ENCODE measurements around the gene MSGN1. TPM values are rescaled to one million over a fixed set of nuclear protein-coding genes. Genes with fewer than 3 reads are reported as not detected.
A peak's percentile ranks its signal among the peaks of the same experiment; 100 is the strongest.

MSGN1 gene
- total and polyA plus RNA-seq, 12 donors = not detected

- ATAC-seq = peak in 7 of 8 donors; percentile 38 to 93 (median 80)
- intact Hi-C loops (cut with DNase I) = loop anchor here in 2 of 10 donors (10.0 kb wide), 2 partner anchors 105 to 115 kb away; no protein-coding TSS in a partner anchor
- no peak overlapping the region for H3K4me3 ChIP-seq
These were observed 23.7 kb downstream of the MSGN1 start for GRCh38 chr2:17839959-17840358.

GRCh38 chr2:17843457-17843856 is 27.2 kb downstream of the MSGN1 start:
- WGBS, 2 donors = 72 to 94% methylated on average over 2 of the region's 2 CpGs
- Histone ChIP-seq H3K36me3 (no peaks in the 10 kb centered on the region), H3K27ac (no peak overlapping the region), H3K4me3 (no peak overlapping the region), H3K27me3 (no peaks in the 10 kb centered on the region), H3K4me1 (peaks cover 0 to 6% (median 0%) of the 10 kb centered on the region in 9 donors), H3K9me3 (no peaks in the 10 kb centered on the region)
- no peak for DNase-seq
- TF ChIP-seq CTCF (IDR thresholded peaks at IDR 0.05) = no peak
- no peak for ATAC-seq
- intact Hi-C loops (cut with DNase I) = no loop called here

More at GRCh38 chr2:17839959-17840358, 23.7 kb downstream of the MSGN1 start:
- H3K36me3 ChIP-seq = no peaks in the 10 kb centered on the region
- H3K9me3 ChIP-seq = no peaks in the 10 kb centered on the region
- no peak for DNase-seq
- H3K27ac ChIP-seq = no peak overlapping the region
- no peaks in the 10 kb centered on the region for H3K27me3 ChIP-seq
- no peak for TF ChIP-seq CTCF (IDR thresholded peaks at IDR 0.05)
- H3K4me1 ChIP-seq = peaks cover 0 to 6% (median 0%) of the 10 kb centered on the region in 9 donors
- 50 to 55% methylated on average over 2 of the region's 2 CpGs for WGBS, 2 donors

- H3K27ac ChIP-seq = no peak overlapping the region
- H3K27me3 ChIP-seq = no peaks in the 10 kb centered on the region
- no peaks in the 10 kb centered on the region for H3K36me3 ChIP-seq
- H3K9me3 ChIP-seq = no peaks in the 10 kb centered on the region
- no peak overlapping the region for H3K4me3 ChIP-seq
- TF ChIP-seq CTCF (IDR thresholded peaks at IDR 0.05) = no peak
- 77 to 87% methylated on average over 7 of the region's 7 CpGs for WGBS, 2 donors
- no peak for ATAC-seq
- no peaks in the 10 kb centered on the region for H3K4me1 ChIP-seq
- intact Hi-C loops (cut with DNase I) = loop anchor here in 1 of 10 donors (5.0 kb wide), 1 partner anchor 526 kb away; no protein-coding TSS in a partner anchor
- DNase-seq = no peak
These were observed 29.5 kb downstream of the MSGN1 start for GRCh38 chr2:17845806-17846205.

- intact Hi-C loops (cut with DNase I) = loop anchor here in 1 of 10 donors (5.0 kb wide), 1 partner anchor 526 kb away; no protein-coding TSS in a partner anchor
- no peak overlapping the region for H3K4me3 ChIP-seq
- H3K27ac ChIP-seq = no peak overlapping the region
- no peak for DNase-seq
- no peak for TF ChIP-seq CTCF (IDR thresholded peaks at IDR 0.05)
- no peak for ATAC-seq
- H3K9me3 ChIP-seq = no peaks in the 10 kb centered on the region
- H3K27me3 ChIP-seq = no peaks in the 10 kb centered on the region
- no peaks in the 10 kb centered on the region for H3K4me1 ChIP-seq
- no peaks in the 10 kb centered on the region for H3K36me3 ChIP-seq
- 95 to 96% methylated on average over 3 of the region's 3 CpGs for WGBS, 2 donors
These were observed 30.4 kb downstream of the MSGN1 start for GRCh38 chr2:17846676-17847075.
